SK-N-MC (cell line): ENCODE data around the gene MYO18A.

ENCODE experiments used
- EZH2 ChIP-seq: fragments of 200-600 bp; sonication (generic); IDR thresholded peaks from one replicate; pipeline ENCODE4 v1.6.1; 2017; ENCODE audit warnings: antibody characterized with exemption
- POLR2AphosphoS5 ChIP-seq: IDR thresholded peaks from 2 replicates; pipeline ENCODE4 v1.6.1; 2012; ENCODE audit warnings: mild to moderate bottlenecking, low read depth, low read length, borderline replicate concordance

DNA sequence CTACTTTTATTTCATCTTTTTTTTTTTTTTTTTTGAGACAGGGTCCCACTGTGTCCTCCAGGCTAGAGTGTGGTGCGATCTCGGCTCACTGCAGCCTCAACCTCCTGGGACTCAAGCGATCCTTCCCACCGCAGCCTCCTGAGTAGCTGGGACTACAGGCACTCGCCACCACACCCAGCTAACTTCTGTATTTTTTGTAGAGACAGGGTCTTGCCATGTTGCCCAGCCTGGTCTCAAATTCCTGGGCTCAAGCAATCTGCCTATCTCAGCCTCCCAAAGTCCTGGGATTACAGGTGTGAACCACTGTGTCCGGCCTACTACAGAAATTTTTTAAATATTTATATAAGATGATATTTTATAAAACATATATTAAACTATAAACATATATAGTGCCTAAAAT is 4.8 kb downstream of the MYO18A start:
- no peak for TF ChIP-seq EZH2
- TF ChIP-seq POLR2AphosphoS5: no peak
